Measurements from ENCODE around the gene TBRG4.

DNA sequence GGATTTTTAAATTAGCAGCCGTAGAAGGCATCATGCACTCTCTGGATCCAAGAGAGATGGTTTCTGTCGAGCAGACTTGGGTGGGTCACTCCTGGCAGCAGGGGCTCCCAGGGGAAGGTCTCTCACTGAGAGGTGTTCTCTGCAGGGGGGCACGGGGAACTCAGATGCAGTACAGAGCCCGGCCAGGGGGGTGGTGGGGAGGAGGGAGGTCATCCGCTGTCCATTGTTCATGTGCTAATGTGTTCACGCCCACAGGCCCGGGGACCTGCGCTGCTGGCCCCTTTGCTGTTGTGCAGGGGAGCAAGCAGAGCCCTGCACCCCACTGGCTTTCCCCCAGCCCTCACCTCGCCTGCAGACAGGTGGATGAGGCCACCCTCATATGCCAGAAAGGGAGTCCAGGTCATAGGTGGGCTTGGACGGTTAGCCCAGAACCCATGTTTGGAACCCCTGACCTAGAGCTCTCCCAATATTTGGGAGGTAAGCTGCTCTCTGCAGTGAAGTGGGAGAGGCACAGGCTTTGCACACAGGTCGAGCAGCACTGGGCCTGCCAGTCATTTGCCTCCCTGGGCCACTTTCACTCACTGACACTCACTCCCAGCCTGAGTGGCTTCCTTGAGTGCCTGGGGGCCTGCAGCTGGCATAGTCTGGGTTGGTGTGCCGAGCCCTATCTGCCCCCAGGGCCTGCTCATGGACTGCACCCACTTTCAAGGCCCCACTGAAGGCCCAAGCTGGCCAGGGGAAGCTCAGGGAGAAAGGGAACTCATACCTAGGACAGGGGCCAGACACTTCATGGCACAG is 12.6 kb upstream of the TBRG4 start:
- TF ChIP-seq, protein P1, sequence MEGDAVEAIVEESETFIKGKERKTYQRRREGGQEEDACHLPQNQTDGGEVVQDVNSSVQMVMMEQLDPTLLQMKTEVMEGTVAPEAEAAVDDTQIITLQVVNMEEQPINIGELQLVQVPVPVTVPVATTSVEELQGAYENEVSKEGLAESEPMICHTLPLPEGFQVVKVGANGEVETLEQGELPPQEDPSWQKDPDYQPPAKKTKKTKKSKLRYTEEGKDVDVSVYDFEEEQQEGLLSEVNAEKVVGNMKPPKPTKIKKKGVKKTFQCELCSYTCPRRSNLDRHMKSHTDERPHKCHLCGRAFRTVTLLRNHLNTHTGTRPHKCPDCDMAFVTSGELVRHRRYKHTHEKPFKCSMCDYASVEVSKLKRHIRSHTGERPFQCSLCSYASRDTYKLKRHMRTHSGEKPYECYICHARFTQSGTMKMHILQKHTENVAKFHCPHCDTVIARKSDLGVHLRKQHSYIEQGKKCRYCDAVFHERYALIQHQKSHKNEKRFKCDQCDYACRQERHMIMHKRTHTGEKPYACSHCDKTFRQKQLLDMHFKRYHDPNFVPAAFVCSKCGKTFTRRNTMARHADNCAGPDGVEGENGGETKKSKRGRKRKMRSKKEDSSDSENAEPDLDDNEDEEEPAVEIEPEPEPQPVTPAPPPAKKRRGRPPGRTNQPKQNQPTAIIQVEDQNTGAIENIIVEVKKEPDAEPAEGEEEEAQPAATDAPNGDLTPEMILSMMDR (IDR thresholded peaks at IDR 0.05): no peak
- no peak for TF ChIP-seq POLR2A (IDR thresholded peaks at IDR 0.05)
- TF ChIP-seq POLR2AphosphoS5 (IDR thresholded peaks at IDR 0.05): no peak
- TF ChIP-seq EP300 (IDR thresholded peaks at IDR 0.05): no peak
